BLaER1 treated with 17β-estradiol and CSF1 and Interleukin-3, amounts not matched to agents 10 nM and 100 nM (cell line): Measurements from ENCODE around the gene DCST2.

Source experiments
- H3K27ac ChIP-seq, 11 experiments: shearing (Covaris generic); formaldehyde crosslinking; 2 replicates each; pipeline ENCODE4 v1.8.1; 2022
- H3K27me3 ChIP-seq, 11 experiments: shearing (Covaris generic); formaldehyde crosslinking; 2 replicates each; pipeline ENCODE4 v1.8.1; 2022
- H3K36me3 ChIP-seq, 11 experiments: shearing (Covaris generic); formaldehyde crosslinking; 2 replicates each; pipeline ENCODE4 v1.8.1; 2022
- H3K4me1 ChIP-seq, 10 experiments: shearing (Covaris generic); formaldehyde crosslinking; 2 replicates each; pipeline ENCODE4 v1.8.1; 2022
- H3K4me2 ChIP-seq, 11 experiments: shearing (Covaris generic); formaldehyde crosslinking; 2 replicates each; pipeline ENCODE4 v1.8.1; 2022
- H3K4me3 ChIP-seq, 10 experiments: shearing (Covaris generic); formaldehyde crosslinking; 2 replicates each; pipeline ENCODE4 v1.8.1; 2022
- H3K9ac ChIP-seq, 11 experiments: shearing (Covaris generic); formaldehyde crosslinking; 2 replicates each; pipeline ENCODE4 v1.8.1; 2022
- H3K9me3 ChIP-seq, 11 experiments: shearing (Covaris generic); formaldehyde crosslinking; replicated peaks in 1 of 11; 2 replicates each; pipeline ENCODE4 v1.8.1; 2022
- H4K20me1 ChIP-seq, 11 experiments: shearing (Covaris generic); formaldehyde crosslinking; 2 replicates each; pipeline ENCODE4 v1.8.1; 2022
- Cebpa-rat ChIP-seq, 11 experiments: shearing (Covaris generic); IDR thresholded peaks; 2 replicates each; pipeline ENCODE4 v1.8.1; 2022

Gene DCST2

GRCh38 chr1:155040358-155041093 lies 6.9 kb upstream of the DCST2 start:
- H4K20me1 ChIP-seq = no peaks in the 10 kb centered on the region
- no peaks in the 10 kb centered on the region for H3K36me3 ChIP-seq
- peaks cover 42 to 76% (median 67%) of the 10 kb centered on the region in 10 experiments for H3K4me1 ChIP-seq
- no peaks in the 10 kb centered on the region for H3K9me3 ChIP-seq
- no peak for TF ChIP-seq Cebpa-rat (IDR thresholded peaks at IDR 0.05)
- H3K9ac ChIP-seq = no peak overlapping the region
- no peaks in the 10 kb centered on the region; a peak in 1 of 22 replicates for H3K27me3 ChIP-seq
- H3K4me3 ChIP-seq = no peak overlapping the region
- H3K27ac ChIP-seq = no peak overlapping the region
- H3K4me2 ChIP-seq = peak overlapping the region in 6 of 11 experiments; percentile 25 to 66 (median 61); a peak in 9 of 22 replicates

GRCh38 chr1:155039308-155039669 lies 5.7 kb upstream of the DCST2 start:
- H3K4me3 ChIP-seq = no peak overlapping the region
- H3K27me3 ChIP-seq = no peaks in the 10 kb centered on the region; a peak in 1 of 22 replicates
- H3K4me2 ChIP-seq = peak overlapping the region; percentile 51 to 78 (median 73)
- H3K9me3 ChIP-seq = no peaks in the 10 kb centered on the region
- no peak overlapping the region for H3K27ac ChIP-seq
- no peaks in the 10 kb centered on the region for H4K20me1 ChIP-seq
- TF ChIP-seq Cebpa-rat (IDR thresholded peaks at IDR 0.05) = no peak
- 0 out of 22 replicates have a peak overlapping the region, but pooled peaks of 1 of the 11 experiments have one; percentile 17 for H3K9ac ChIP-seq
- no peaks in the 10 kb centered on the region for H3K36me3 ChIP-seq
- H3K4me1 ChIP-seq = peaks cover 33 to 64% (median 55%) of the 10 kb centered on the region in 10 experiments

- no peak overlapping the region for H3K27ac ChIP-seq
- peak overlapping the region; percentile 51 to 78 (median 73) for H3K4me2 ChIP-seq
- H3K9me3 ChIP-seq = no peaks in the 10 kb centered on the region
- H3K4me3 ChIP-seq = no peak overlapping the region
- no peaks in the 10 kb centered on the region; a peak in 1 of 22 replicates for H3K27me3 ChIP-seq
- no peaks in the 10 kb centered on the region for H3K36me3 ChIP-seq
- H3K9ac ChIP-seq = 0 out of 22 replicates have a peak overlapping the region, but pooled peaks of 1 of the 11 experiments have one; percentile 17
- no peaks in the 10 kb centered on the region for H4K20me1 ChIP-seq
- no peak for TF ChIP-seq Cebpa-rat (IDR thresholded peaks at IDR 0.05)
- peaks cover 33 to 59% (median 50%) of the 10 kb centered on the region in 10 experiments for H3K4me1 ChIP-seq
Measured at GRCh38 chr1:155038602-155039307, 5.2 kb upstream of the DCST2 start.

GRCh38 chr1:155037851-155038441 lies 4.4 kb upstream of the DCST2 start:
- H3K4me1 ChIP-seq = peaks cover 33 to 51% (median 41%) of the 10 kb centered on the region in 10 experiments
- H3K27ac ChIP-seq = no peak overlapping the region
- no peaks in the 10 kb centered on the region for H3K27me3 ChIP-seq
- no peaks in the 10 kb centered on the region for H3K36me3 ChIP-seq
- no peaks in the 10 kb centered on the region for H4K20me1 ChIP-seq
- no peaks in the 10 kb centered on the region for H3K9me3 ChIP-seq
- no peak overlapping the region for H3K9ac ChIP-seq
- peak overlapping the region in 4 of 11 experiments; percentile 51 to 78 (median 73); a peak in 6 of 22 replicates for H3K4me2 ChIP-seq
- no peak for TF ChIP-seq Cebpa-rat (IDR thresholded peaks at IDR 0.05)
- H3K4me3 ChIP-seq = no peak overlapping the region

- no peak overlapping the region for H3K4me3 ChIP-seq
- H3K9ac ChIP-seq = no peak overlapping the region
- no peak for TF ChIP-seq Cebpa-rat (IDR thresholded peaks at IDR 0.05)
- H4K20me1 ChIP-seq = no peaks in the 10 kb centered on the region
- peak overlapping the region in 6 of 11 experiments; percentile 15 to 79 (median 57); a peak in 10 of 22 replicates for H3K4me2 ChIP-seq
- no peak overlapping the region for H3K27ac ChIP-seq
- peaks cover 27 to 42% (median 36%) of the 10 kb centered on the region in 10 experiments for H3K4me1 ChIP-seq
- H3K36me3 ChIP-seq = no peaks in the 10 kb centered on the region
- no peaks in the 10 kb centered on the region for H3K9me3 ChIP-seq
- H3K27me3 ChIP-seq = no peaks in the 10 kb centered on the region
Measured at GRCh38 chr1:155037043-155037442, 3.5 kb upstream of the DCST2 start.

GRCh38 chr1:155035936-155036335 lies 2.4 kb upstream of the DCST2 start:
- Histone ChIP-seq H3K27me3 (no peaks in the 10 kb centered on the region), H3K4me1 (peaks cover 16 to 38% (median 29%) of the 10 kb centered on the region in 10 experiments), H4K20me1 (no peaks in the 10 kb centered on the region), H3K9ac (no peak overlapping the region), H3K4me2 (peak overlapping the region in 5 of 11 experiments; percentile 37 to 79 (median 76); a peak in 9 of 22 replicates), H3K27ac (no peak overlapping the region), H3K9me3 (no peaks in the 10 kb centered on the region), H3K4me3 (no peak overlapping the region), H3K36me3 (no peaks in the 10 kb centered on the region)
- TF ChIP-seq Cebpa-rat (IDR thresholded peaks at IDR 0.05) = no peak

GRCh38 chr1:155034318-155035208 lies 982 bp upstream of the DCST2 start:
- peaks cover 13 to 36% (median 26%) of the 10 kb centered on the region in 10 experiments for H3K4me1 ChIP-seq
- no peak overlapping the region for H3K4me3 ChIP-seq
- no peak overlapping the region for H3K9ac ChIP-seq
- no peaks in the 10 kb centered on the region for H3K36me3 ChIP-seq
- TF ChIP-seq Cebpa-rat (IDR thresholded peaks at IDR 0.05) = no peak
- no peaks in the 10 kb centered on the region for H3K9me3 ChIP-seq
- no peak overlapping the region; a peak in 1 of 22 replicates for H3K4me2 ChIP-seq
- no peaks in the 10 kb centered on the region for H4K20me1 ChIP-seq
- H3K27me3 ChIP-seq = no peaks in the 10 kb centered on the region
- no peak overlapping the region for H3K27ac ChIP-seq

- H3K27me3 ChIP-seq = no peaks in the 10 kb centered on the region
Measured at GRCh38 chr1:155032886-155033285, 695 bp downstream of the DCST2 start.

More at GRCh38 chr1:155032886-155033285, 695 bp downstream of the DCST2 start:
- Histone ChIP-seq H3K4me3 (no peak overlapping the region), H4K20me1 (no peaks in the 10 kb centered on the region), H3K36me3 (no peaks in the 10 kb centered on the region), H3K4me1 (peaks cover 0 to 34% (median 14%) of the 10 kb centered on the region in 10 experiments; a peak in 14 of 20 replicates), H3K9me3 (no peaks in the 10 kb centered on the region), H3K27ac (no peak overlapping the region), H3K4me2 (no peak overlapping the region), H3K9ac (no peak overlapping the region)
- no peak for TF ChIP-seq Cebpa-rat (IDR thresholded peaks at IDR 0.05)
